ENCODE data around the gene RBBP4. TPM values are rescaled to one million over a fixed set of nuclear protein-coding genes. Genes with fewer than 3 reads are reported as not detected.

The RBBP4 gene
- total RNA-seq, 1 experiment from 2014 or later = 279 TPM

DNA sequence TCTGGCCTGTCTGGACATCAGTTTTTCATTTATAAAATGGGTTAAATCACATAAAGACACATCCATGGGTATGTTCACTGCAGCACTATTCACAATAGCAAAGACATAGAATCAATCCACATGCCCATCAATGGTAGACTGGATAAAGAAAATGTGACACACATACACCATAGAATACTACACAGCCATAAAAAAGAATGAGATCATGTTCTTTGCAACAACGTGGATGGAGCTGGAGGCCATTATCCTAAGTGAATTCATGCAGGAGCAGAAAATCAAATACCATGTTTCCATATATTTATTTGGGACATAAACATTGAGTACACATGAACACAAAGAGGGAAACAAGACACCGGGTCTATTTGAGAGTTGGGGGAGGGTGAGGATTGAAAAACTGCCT is 28.8 kb upstream of the RBBP4 start:
- ChIA-PET POLR2A (interaction anchor here (0.9 kb wide), 1 partner anchor 10 kb away, joined by 3 read pairs; no protein-coding TSS in a partner anchor), CTCF (no interaction called here), RAD21 (ENCODE audit: low non-redundant PET in 1 of 2, low total read pairs in 2 of 2, uncharacterized antibody in 2 of 2, unreplicated experiment in 2 of 2) (no interaction called here)
- DNase-seq (ENCODE audit: low read depth, low spot score) (no peak), ATAC-seq (no peak)
- Histone ChIP-seq H3K9ac (ENCODE audit: low read length) (no peak overlapping the region), H3K9me2 (ENCODE audit: insufficient read depth) (no peaks in the 10 kb centered on the region), H3K36me3 (ENCODE audit: control insufficient read depth in 1 of 2, insufficient read depth in 2 of 2, low read length in 2 of 2) (peaks cover under 1 to 4% of the 10 kb centered on the region in 2 experiments; a peak in 3 of 4 replicates), H3K79me2 (ENCODE audit: insufficient read depth, low read length) (0 out of 2 replicates have a peak, but pooled peaks cover 8% of the 10 kb centered on the region), H3K4me2 (ENCODE audit: low read length) (no peak overlapping the region), H3K4me1 (ENCODE audit: control insufficient read depth in 1 of 2, insufficient read depth in 2 of 2, low read length in 2 of 2) (no peaks in the 10 kb centered on the region), H3K9me3 (ENCODE audit: control insufficient read depth in 1 of 2, insufficient read depth in 1 of 2, low read depth in 1 of 2, low read length in 2 of 2) (no peaks in the 10 kb centered on the region), H3K27me3 (ENCODE audit: insufficient read depth, low read length) (no peaks in the 10 kb centered on the region), H3K4me3 (replicated peaks in 1 of 2; ENCODE audit: low read depth in 1 of 2, low read length in 2 of 2) (no peak overlapping the region), H4K20me1 (ENCODE audit: insufficient read depth) (no peaks in the 10 kb centered on the region), H3K27ac (ENCODE audit: low read depth, low read length) (no peak overlapping the region), H2AFZ (ENCODE audit: low read depth, low read length, poor library complexity, severe bottlenecking) (no peak overlapping the region)
- no peak for TF ChIP-seq POLR2AphosphoS5 (IDR thresholded peaks at IDR 0.05; ENCODE audit: low read depth, low read length)
- no peak for TF ChIP-seq RAD21 (IDR thresholded peaks at IDR 0.05; ENCODE audit: low read depth)
- no peak for TF ChIP-seq SRF (IDR thresholded peaks at IDR 0.05; ENCODE audit: low read depth)
- TF ChIP-seq, protein P1, sequence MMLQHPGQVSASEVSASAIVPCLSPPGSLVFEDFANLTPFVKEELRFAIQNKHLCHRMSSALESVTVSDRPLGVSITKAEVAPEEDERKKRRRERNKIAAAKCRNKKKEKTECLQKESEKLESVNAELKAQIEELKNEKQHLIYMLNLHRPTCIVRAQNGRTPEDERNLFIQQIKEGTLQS (IDR thresholded peaks at IDR 0.05) = no peak
- TF ChIP-seq YY1 (IDR thresholded peaks at IDR 0.05; ENCODE audit: extremely low read depth, insufficient replicate concordance, low read depth, low read length) = no peak
- no peak for TF ChIP-seq SIN3A (IDR thresholded peaks at IDR 0.05; ENCODE audit: low read depth)
- TF ChIP-seq, protein P2, sequence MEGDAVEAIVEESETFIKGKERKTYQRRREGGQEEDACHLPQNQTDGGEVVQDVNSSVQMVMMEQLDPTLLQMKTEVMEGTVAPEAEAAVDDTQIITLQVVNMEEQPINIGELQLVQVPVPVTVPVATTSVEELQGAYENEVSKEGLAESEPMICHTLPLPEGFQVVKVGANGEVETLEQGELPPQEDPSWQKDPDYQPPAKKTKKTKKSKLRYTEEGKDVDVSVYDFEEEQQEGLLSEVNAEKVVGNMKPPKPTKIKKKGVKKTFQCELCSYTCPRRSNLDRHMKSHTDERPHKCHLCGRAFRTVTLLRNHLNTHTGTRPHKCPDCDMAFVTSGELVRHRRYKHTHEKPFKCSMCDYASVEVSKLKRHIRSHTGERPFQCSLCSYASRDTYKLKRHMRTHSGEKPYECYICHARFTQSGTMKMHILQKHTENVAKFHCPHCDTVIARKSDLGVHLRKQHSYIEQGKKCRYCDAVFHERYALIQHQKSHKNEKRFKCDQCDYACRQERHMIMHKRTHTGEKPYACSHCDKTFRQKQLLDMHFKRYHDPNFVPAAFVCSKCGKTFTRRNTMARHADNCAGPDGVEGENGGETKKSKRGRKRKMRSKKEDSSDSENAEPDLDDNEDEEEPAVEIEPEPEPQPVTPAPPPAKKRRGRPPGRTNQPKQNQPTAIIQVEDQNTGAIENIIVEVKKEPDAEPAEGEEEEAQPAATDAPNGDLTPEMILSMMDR (IDR thresholded peaks at IDR 0.05 in 2 of 3, conservative IDR thresholded peaks at IDR 0.05 in 1 of 3; ENCODE audit: borderline replicate concordance in 1 of 3, insufficient read depth in 1 of 3, low read depth in 2 of 3, low read length in 2 of 3) = no peak
- TF ChIP-seq CBX3 (IDR thresholded peaks at IDR 0.05; ENCODE audit: low read depth) = no peak
- no peak for TF ChIP-seq FOSL1 (IDR thresholded peaks at IDR 0.05; ENCODE audit: low read depth)
- TF ChIP-seq, protein P3, sequence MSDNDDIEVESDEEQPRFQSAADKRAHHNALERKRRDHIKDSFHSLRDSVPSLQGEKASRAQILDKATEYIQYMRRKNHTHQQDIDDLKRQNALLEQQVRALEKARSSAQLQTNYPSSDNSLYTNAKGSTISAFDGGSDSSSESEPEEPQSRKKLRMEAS (IDR thresholded peaks at IDR 0.05) = no peak
- no peak for TF ChIP-seq ZNF274 (IDR thresholded peaks at IDR 0.05; ENCODE audit: low read depth, low read length)
- TF ChIP-seq POLR2A (IDR thresholded peaks at IDR 0.05; ENCODE audit: borderline replicate concordance, extremely low read depth, insufficient read depth, insufficient read length) = no peak
- TF ChIP-seq, protein P4, sequence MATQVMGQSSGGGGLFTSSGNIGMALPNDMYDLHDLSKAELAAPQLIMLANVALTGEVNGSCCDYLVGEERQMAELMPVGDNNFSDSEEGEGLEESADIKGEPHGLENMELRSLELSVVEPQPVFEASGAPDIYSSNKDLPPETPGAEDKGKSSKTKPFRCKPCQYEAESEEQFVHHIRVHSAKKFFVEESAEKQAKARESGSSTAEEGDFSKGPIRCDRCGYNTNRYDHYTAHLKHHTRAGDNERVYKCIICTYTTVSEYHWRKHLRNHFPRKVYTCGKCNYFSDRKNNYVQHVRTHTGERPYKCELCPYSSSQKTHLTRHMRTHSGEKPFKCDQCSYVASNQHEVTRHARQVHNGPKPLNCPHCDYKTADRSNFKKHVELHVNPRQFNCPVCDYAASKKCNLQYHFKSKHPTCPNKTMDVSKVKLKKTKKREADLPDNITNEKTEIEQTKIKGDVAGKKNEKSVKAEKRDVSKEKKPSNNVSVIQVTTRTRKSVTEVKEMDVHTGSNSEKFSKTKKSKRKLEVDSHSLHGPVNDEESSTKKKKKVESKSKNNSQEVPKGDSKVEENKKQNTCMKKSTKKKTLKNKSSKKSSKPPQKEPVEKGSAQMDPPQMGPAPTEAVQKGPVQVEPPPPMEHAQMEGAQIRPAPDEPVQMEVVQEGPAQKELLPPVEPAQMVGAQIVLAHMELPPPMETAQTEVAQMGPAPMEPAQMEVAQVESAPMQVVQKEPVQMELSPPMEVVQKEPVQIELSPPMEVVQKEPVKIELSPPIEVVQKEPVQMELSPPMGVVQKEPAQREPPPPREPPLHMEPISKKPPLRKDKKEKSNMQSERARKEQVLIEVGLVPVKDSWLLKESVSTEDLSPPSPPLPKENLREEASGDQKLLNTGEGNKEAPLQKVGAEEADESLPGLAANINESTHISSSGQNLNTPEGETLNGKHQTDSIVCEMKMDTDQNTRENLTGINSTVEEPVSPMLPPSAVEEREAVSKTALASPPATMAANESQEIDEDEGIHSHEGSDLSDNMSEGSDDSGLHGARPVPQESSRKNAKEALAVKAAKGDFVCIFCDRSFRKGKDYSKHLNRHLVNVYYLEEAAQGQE (IDR thresholded peaks at IDR 0.05; ENCODE audit: low read depth) = no peak
- no peak for TF ChIP-seq EGR1 (IDR thresholded peaks at IDR 0.05; ENCODE audit: low read depth)
- no peak for TF ChIP-seq EZH2phosphoT487 (IDR thresholded peaks at IDR 0.05; ENCODE audit: borderline replicate concordance)
- TF ChIP-seq JUND (IDR thresholded peaks at IDR 0.05) = no peak
- no peak for TF ChIP-seq SP1 (IDR thresholded peaks at IDR 0.05; ENCODE audit: low read depth)
- no peak for TF ChIP-seq CEBPB (IDR thresholded peaks at IDR 0.05; ENCODE audit: low read depth)
- intact Hi-C loops (cut with micrococcal nuclease) = no loop called here
- no TSS peak for BruUV-seq (replicated peaks)

Measured in HCT116 (cell line).